ENCODE results near the gene PHLDB1.

DNA sequence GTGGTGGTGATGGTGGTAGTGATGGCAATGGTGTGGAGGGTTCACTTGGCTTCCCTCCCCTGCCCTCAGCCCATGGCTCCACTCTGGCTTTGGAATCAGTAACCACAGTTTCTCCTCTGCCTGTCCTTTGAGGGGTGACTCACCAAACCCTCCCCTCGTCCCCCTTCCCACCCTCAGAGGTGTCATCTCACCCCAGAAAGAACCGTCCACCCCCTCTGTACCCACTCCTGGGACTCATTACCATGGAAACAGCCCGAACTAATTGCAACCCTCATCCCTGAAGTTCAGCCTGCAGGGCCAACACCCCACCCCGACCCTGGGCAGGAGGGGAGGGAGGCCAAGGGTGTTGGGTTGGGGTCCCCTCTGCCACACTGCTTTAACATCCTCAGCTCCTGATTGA, 26.6 kb downstream of the PHLDB1 start:
- TF ChIP-seq CTCF (IDR thresholded peaks at IDR 0.05) (no peak), POLR2A (IDR thresholded peaks at IDR 0.05) (no peak)
